Measurements from ENCODE around the gene APRT. TPM values are rescaled to one million over a fixed set of nuclear protein-coding genes. Genes with fewer than 3 reads are reported as not detected.

Gene APRT
- total and polyA plus RNA-seq, 2 of the 8 experiments (the other 6 are each of a cell fraction or from before 2014, with no cell fraction given), result 221 to 267 TPM

DNA sequence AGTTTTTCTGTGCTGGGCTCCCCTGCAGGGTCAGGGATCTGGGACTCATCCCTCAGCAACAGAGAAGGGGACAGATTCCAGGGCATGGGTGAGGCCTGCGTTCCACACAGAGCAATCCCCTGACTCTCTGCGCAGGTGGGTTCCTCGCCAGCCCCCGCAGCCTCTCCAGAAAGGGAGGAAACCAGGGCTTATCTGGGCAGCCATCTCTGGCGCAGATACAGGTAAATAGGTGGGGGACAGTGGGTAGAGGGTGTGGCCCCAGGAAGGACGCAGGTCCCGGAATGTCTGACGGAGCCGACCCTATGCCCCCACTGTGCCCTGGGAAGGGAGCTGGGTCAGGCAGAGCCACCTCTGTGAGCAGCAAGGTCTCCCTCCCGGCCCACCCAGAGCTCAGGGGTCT lies 49.9 kb downstream of the APRT start:
- ChIA-PET POLR2A (ENCODE audit: partially characterized antibody) (interaction anchor here (1.0 to 4.1 kb wide), 4 partner anchors 11 to 26 kb away, joined by 3 to 22 read pairs (median 10); no protein-coding TSS in a partner anchor), CTCF (ENCODE audit: partially characterized antibody) (interaction anchor here (1.2 to 25.0 kb wide), 8 partner anchors 9 to 97 kb away, joined by 3 to 251 read pairs (median 30); no protein-coding TSS in a partner anchor)
- no peaks in the 10 kb centered on the region for H3K23me2 ChIP-seq (ENCODE audit: low read depth, low read length)
- H3K4me1 ChIP-seq (replicated peaks in 1 of 4; ENCODE audit: control insufficient read depth in 3 of 4, insufficient read depth in 4 of 4, low read length in 3 of 4), result peaks cover 4 to 33% (median 28%) of the 10 kb centered on the region in 4 experiments
- no peak overlapping the region for H3K4me2 ChIP-seq (ENCODE audit: insufficient read depth in 1 of 2, low read depth in 2 of 2, low read length in 2 of 2)
- no peak overlapping the region for H3K4ac ChIP-seq (replicated peaks; ENCODE audit: insufficient read length, low read depth, low read length)
- H2BK20ac ChIP-seq (ENCODE audit: low read length), result no peak overlapping the region
- H3K9me3 ChIP-seq (ENCODE audit: insufficient read depth in 2 of 2, low read depth in 1 of 2, low read length in 1 of 2), result no peaks in the 10 kb centered on the region
- H3K14ac ChIP-seq (ENCODE audit: insufficient read length), result no peak overlapping the region
- H2BK120ac ChIP-seq (replicated peaks; ENCODE audit: low read depth, low read length), result no peak overlapping the region
- 0 out of 2 replicates have a peak overlapping the region, but pooled peaks have one; percentile 17 for H2BK12ac ChIP-seq (ENCODE audit: low read depth, low read length)
- H3K18ac ChIP-seq (ENCODE audit: extremely low read depth, low read length), result no peak overlapping the region; the same call in 1 of the 2 replicates
- no peak for FAIRE-seq
- H3K79me2 ChIP-seq (ENCODE audit: control insufficient read depth in 1 of 2, insufficient read depth in 2 of 2, low read length in 2 of 2), result peaks cover 0 to under 1% of the 10 kb centered on the region in 2 experiments; a peak in 1 of 4 replicates
- no peak overlapping the region for H3K56ac ChIP-seq (replicated peaks; ENCODE audit: insufficient read length, low read depth, low read length)
- no peak overlapping the region for H2AFZ ChIP-seq (ENCODE audit: low read length)
- no peaks in the 10 kb centered on the region for H3K27me3 ChIP-seq (replicated peaks in 1 of 4; ENCODE audit: control insufficient read depth in 3 of 4, extremely low read depth in 1 of 4, insufficient read depth in 3 of 4, low read length in 3 of 4)
- no peak overlapping the region for H3K4me3 ChIP-seq (ENCODE audit: extremely low read depth in 1 of 4, insufficient read depth in 2 of 4, low read depth in 3 of 4, low read length in 4 of 4)
- H2BK5ac ChIP-seq (ENCODE audit: low read depth, low read length), result 0 out of 2 replicates have a peak overlapping the region, but pooled peaks have one; percentile 82
- H2BK15ac ChIP-seq (ENCODE audit: low read length), result no peak overlapping the region
- peaks cover 0 to 11% of the 10 kb centered on the region in 2 experiments for H4K20me1 ChIP-seq (replicated peaks in 1 of 2; ENCODE audit: control insufficient read depth in 1 of 2, insufficient read depth in 2 of 2, low read length in 2 of 2)
- H2AK5ac ChIP-seq (ENCODE audit: low read depth, low read length), result 0 out of 2 replicates have a peak overlapping the region, but pooled peaks have one; percentile 92
- DNase-seq (ENCODE audit: low read depth in 1 of 2, low spot score in 2 of 2), result no peak
- no peak overlapping the region for H3K23ac ChIP-seq (ENCODE audit: insufficient read length)
- no peak overlapping the region for H4K5ac ChIP-seq (ENCODE audit: insufficient read length, low read depth, low read length)
- WGBS, 2 experiments (ENCODE audit: extremely low coverage in 1 of 2, insufficient coverage in 1 of 2, insufficient read length in 1 of 2, insufficient replicate concordance in 2 of 2, low coverage in 1 of 2, low lambda C conversion rate in 2 of 2, missing lambda C conversion rate in 1 of 2), result 82% methylated on average over 6 of the region's 10 CpGs; no CpG with 5 or more reads in 1 of the 2 experiments
- H4K91ac ChIP-seq (replicated peaks; ENCODE audit: insufficient read length, low read length), result no peak overlapping the region
- no peak overlapping the region for H3K27ac ChIP-seq (ENCODE audit: low read depth, low read length)
- no peaks in the 10 kb centered on the region for H3K36me3 ChIP-seq (ENCODE audit: control insufficient read depth in 2 of 4, insufficient read depth in 4 of 4, low read length in 3 of 4)
- no peak overlapping the region for H3K9ac ChIP-seq (replicated peaks in 1 of 4; ENCODE audit: extremely low read depth in 1 of 4, low read depth in 3 of 4, low read length in 3 of 4)
- H3K79me1 ChIP-seq (ENCODE audit: low read depth, low read length), result peaks cover 5% of the 10 kb centered on the region
- no peak overlapping the region for H4K8ac ChIP-seq (ENCODE audit: extremely low read depth, insufficient read depth, low read length)
- TF ChIP-seq TCF12 (IDR thresholded peaks at IDR 0.05; ENCODE audit: low read depth, low read length) (no peak), TAF1 (IDR thresholded peaks at IDR 0.05; ENCODE audit: low read depth, low read length) (no peak), POLR2AphosphoS5 (IDR thresholded peaks at IDR 0.05; ENCODE audit: low read depth, low read length) (no peak), BACH1 (IDR thresholded peaks at IDR 0.05; ENCODE audit: low read length) (no peak), FOSL1 (IDR thresholded peaks at IDR 0.05; ENCODE audit: insufficient read depth, low read depth, low read length) (no peak), SP2 (IDR thresholded peaks at IDR 0.05; ENCODE audit: low read length) (no peak), ASH2L (IDR thresholded peaks at IDR 0.05; ENCODE audit: low read length) (no peak), BCL11A (IDR thresholded peaks at IDR 0.05; ENCODE audit: low read depth in 2 of 2, low read length in 2 of 2) (no peak), RFX5 (IDR thresholded peaks at IDR 0.05; ENCODE audit: borderline replicate concordance, low read depth, low read length) (no peak), RXRA (IDR thresholded peaks at IDR 0.05; ENCODE audit: insufficient read depth, low read depth, low read length) (no peak), MAFK (IDR thresholded peaks at IDR 0.05; ENCODE audit: low read depth, low read length) (no peak), KDM1A (IDR thresholded peaks at IDR 0.05; ENCODE audit: borderline replicate concordance, low read length) (no peak), HDAC2 (IDR thresholded peaks at IDR 0.05; ENCODE audit: borderline replicate concordance in 1 of 2, low read depth in 2 of 2, low read length in 2 of 2) (no peak)
- TF ChIP-seq, protein P1, sequence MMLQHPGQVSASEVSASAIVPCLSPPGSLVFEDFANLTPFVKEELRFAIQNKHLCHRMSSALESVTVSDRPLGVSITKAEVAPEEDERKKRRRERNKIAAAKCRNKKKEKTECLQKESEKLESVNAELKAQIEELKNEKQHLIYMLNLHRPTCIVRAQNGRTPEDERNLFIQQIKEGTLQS (IDR thresholded peaks at IDR 0.05; ENCODE audit: insufficient read depth, low read depth, low read length), result no peak

Data from H1 (cell line).